BJ (cell line): ENCODE measurements around the gene ZNF438. TPM values are rescaled to one million over a fixed set of nuclear protein-coding genes. Genes with fewer than 3 reads are reported as not detected.

Experiments
- CTCF ChIA-PET: fragments of 350-600 bp; formaldehyde crosslinking; extraction: SDS; loops from one replicate; lab custom pipeline; 2021; ENCODE audit warnings: antibody characterized with exemption, inconsistent platforms; lab: Yijun Ruan, JAX
- POLR2A ChIA-PET: fragments of 300-600 bp; sonication (Branson Sonifier 250); formaldehyde crosslinking; extraction: SDS; loops from one replicate; lab custom pipeline; 2021; ENCODE audit warnings: antibody characterized with exemption; lab: Charles Lee
- DNase-seq: peaks from one replicate; pipeline ENCODE4 v3.0.0-alpha.2; 2011; ENCODE audit warnings: low read depth
- H3K27me3 ChIP-seq: 2 replicates; pipeline ENCODE4 v1.6.0; 2011; ENCODE audit warnings: low read length; ENCODE audit not compliant: control insufficient read depth, insufficient read depth
- H3K36me3 ChIP-seq: 2 replicates; pipeline ENCODE4 v1.5.1; 2011; ENCODE audit warnings: low read length; ENCODE audit not compliant: control insufficient read depth, insufficient read depth
- H3K4me3 ChIP-seq: 2 replicates; pipeline ENCODE4 v1.5.1; 2011; ENCODE audit warnings: low read depth, mild to moderate bottlenecking, control low read depth, low read length
- polyA plus RNA-seq: library from polyadenylated mRNA; depleted of rRNA; stranded (reverse); fragments of >200 nt; gene quantifications from 2 replicates; pipeline ENCODE4 v1.2.3, GENCODE V29; 2011
- TF ChIP-seq, protein P1 (sequence below): IDR thresholded peaks from 2 replicates; pipeline ENCODE4 v1.5.1; 2011; ENCODE audit warnings: low read depth, mild to moderate bottlenecking, control low read depth, inconsistent platforms, low read length, moderate library complexity; ENCODE audit not compliant: insufficient read depth

ZNF438 gene
- polyA plus RNA-seq, 1 experiment, result 3.7 TPM

DNA sequence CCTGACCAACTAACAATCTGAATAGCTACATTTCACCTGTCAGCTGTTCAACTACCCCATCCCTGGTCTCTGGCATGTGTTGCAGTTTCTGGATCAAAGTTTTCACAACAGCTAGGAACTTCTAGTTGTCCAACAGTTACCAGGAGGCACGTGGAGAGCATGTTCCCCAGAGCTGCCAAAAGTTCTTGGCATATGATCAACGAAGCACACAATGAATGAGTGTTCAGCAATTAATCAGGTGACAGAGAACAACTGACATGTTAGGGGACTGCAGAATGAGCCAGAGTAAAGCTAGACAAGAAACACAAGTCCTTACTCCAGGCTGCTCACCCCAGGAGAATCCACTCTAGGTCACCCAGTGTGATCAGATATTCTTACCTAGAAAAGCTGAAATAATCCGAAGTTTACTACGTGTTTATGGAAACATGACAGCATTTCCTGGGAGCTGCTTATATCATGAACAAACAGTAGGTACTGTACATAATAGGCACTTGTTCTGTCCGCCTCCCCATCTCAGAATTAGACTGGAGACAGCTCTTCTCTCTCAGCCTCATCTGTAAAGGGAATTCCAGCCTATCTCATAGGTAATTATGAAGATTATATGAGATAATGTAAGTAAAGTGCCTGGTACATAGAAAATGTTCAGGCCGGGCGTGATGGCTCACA is 50.6 kb downstream of the ZNF438 start:
- CTCF ChIA-PET, result no interaction called here
- no peak for DNase-seq
- Histone ChIP-seq H3K27me3 (no peaks in the 10 kb centered on the region), H3K4me3 (no peak overlapping the region), H3K36me3 (no peaks in the 10 kb centered on the region)
- POLR2A ChIA-PET, result no interaction called here
- TF ChIP-seq, protein P1, sequence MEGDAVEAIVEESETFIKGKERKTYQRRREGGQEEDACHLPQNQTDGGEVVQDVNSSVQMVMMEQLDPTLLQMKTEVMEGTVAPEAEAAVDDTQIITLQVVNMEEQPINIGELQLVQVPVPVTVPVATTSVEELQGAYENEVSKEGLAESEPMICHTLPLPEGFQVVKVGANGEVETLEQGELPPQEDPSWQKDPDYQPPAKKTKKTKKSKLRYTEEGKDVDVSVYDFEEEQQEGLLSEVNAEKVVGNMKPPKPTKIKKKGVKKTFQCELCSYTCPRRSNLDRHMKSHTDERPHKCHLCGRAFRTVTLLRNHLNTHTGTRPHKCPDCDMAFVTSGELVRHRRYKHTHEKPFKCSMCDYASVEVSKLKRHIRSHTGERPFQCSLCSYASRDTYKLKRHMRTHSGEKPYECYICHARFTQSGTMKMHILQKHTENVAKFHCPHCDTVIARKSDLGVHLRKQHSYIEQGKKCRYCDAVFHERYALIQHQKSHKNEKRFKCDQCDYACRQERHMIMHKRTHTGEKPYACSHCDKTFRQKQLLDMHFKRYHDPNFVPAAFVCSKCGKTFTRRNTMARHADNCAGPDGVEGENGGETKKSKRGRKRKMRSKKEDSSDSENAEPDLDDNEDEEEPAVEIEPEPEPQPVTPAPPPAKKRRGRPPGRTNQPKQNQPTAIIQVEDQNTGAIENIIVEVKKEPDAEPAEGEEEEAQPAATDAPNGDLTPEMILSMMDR, result no peak

GRCh38 chr10:30979956-30980355 is 51.7 kb downstream of the ZNF438 start:
- DNase-seq, result no peak
- ChIA-PET CTCF (interaction anchor here (1.1 kb wide), 1 partner anchor 17 kb away, joined by 3 read pairs; no protein-coding TSS in a partner anchor), POLR2A (no interaction called here)
- no peaks in the 10 kb centered on the region for H3K36me3 ChIP-seq
- no peaks in the 10 kb centered on the region for H3K27me3 ChIP-seq
- TF ChIP-seq, protein P1, result no peak
- no peak overlapping the region for H3K4me3 ChIP-seq

DNA sequence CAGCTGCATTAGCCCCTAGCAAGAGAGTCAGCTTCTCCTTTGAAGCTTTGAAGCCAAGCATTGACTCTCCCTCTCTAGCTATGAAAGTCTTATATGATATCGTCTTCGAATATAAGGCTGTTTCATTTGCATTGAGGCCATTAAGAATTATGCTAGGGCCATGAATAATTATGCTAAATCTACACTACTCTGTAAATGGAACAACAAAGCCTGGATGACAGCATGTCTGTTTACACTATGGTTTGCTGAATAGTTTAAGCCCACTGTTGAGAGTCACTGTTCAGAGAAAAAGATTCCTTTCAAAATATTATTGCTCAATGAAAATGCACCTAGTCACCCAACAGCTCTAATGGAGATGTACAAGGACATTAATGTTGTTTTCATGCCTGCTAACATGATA is 52.8 kb downstream of the ZNF438 start:
- ChIA-PET CTCF (no interaction called here), POLR2A (no interaction called here)
- Histone ChIP-seq H3K4me3 (no peak overlapping the region), H3K36me3 (no peaks in the 10 kb centered on the region), H3K27me3 (no peaks in the 10 kb centered on the region)
- TF ChIP-seq, protein P1, result no peak
- no peak for DNase-seq

GRCh38 chr10:30977385-30977784 is 54.3 kb downstream of the ZNF438 start:
- ChIA-PET CTCF (no interaction called here), POLR2A (no interaction called here)
- TF ChIP-seq, protein P1, result no peak
- DNase-seq, result no peak
- Histone ChIP-seq H3K36me3 (no peaks in the 10 kb centered on the region), H3K27me3 (no peaks in the 10 kb centered on the region), H3K4me3 (no peak overlapping the region)

GRCh38 chr10:30974773-30975415 is 56.8 kb downstream of the ZNF438 start:
- DNase-seq, result no peak
- TF ChIP-seq, protein P1, result no peak
- CTCF ChIA-PET, result no interaction called here
- Histone ChIP-seq H3K27me3 (no peaks in the 10 kb centered on the region), H3K4me3 (no peak overlapping the region), H3K36me3 (no peaks in the 10 kb centered on the region)
- POLR2A ChIA-PET, result no interaction called here
